Breast epithelium (tissue), 3 donors: ENCODE results near the gene ERC1.

Experiments
- CTCF ChIP-seq, 3 donors: fragments of 450-650 bp; IDR thresholded peaks; one replicate each; pipeline ENCODE4 v1.5.1; 2016 to 2017; ENCODE audit warnings: antibody characterized with exemption in 3 of 3, mild to moderate bottlenecking in 3 of 3, moderate library complexity in 3 of 3
- POLR2A ChIP-seq: fragments of 450-650 bp; IDR thresholded peaks from one replicate; pipeline ENCODE4 v1.6.1; 2016; ENCODE audit warnings: antibody characterized with exemption, mild to moderate bottlenecking, moderate library complexity
- POLR2AphosphoS5 ChIP-seq, 3 donors: sonication (generic); formaldehyde crosslinking; IDR thresholded peaks; one replicate each; pipeline ENCODE4 v1.6.1; 2017; ENCODE audit warnings: antibody characterized with exemption in 3 of 3

DNA sequence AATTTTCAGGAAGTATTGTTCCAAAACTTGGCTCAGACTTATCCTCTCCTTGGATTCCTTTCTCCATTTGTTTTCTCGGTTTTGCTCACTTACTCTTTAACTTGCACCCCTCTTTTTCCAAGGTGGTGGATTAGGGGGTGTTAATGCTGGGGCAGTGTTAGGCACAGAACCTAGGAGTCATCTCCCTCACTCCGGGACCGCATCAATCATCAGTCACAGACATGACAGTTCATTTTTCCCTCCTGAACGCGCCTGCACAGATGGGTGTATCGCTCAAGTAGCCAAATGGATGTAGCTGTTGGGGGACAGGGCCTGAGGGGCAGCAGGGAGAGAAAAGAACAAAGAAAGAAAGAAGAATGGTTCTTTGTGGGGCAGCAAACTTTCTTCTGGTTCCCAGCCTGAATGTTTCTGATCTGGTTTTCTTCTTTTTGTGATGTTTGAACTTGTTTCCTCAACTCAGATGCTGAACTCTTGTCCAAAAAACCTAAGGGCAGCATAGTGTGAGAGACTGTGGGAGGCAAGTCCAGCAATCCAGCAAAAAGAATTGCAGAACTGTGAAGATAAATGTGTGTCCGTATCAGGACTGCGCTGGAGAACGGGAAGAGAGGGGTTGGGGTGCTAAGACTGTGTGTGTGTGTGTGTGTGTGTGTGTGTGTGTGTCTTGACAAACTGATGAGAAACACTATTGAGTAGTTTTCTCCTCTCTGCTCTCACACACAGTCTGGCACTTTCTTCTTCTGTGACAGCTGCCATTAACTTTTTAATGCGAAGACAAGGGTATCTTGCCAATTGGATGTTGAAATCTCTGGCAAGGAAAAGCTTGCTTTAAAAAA, 472.3 kb downstream of the ERC1 start:
- TF ChIP-seq CTCF (IDR thresholded peaks at IDR 0.05) (no peak), POLR2AphosphoS5 (IDR thresholded peaks at IDR 0.05) (no peak), POLR2A (no peak)
